SKM-1 treated with dmso at 0.1 percent for 144 hours (cell line): ENCODE results near the gene CTDNEP1.
A peak's percentile ranks its signal among the peaks of the same experiment; 100 is the strongest.
"Not testable (repeated sequence)": the region's sequence is repeated elsewhere in the genome, so short reads cannot be mapped to it uniquely, and the experiment has no call there.

Source experiments
- DNase-seq: peaks from one replicate; lab custom pipeline; 2025; ENCODE audit not compliant: unreplicated experiment; lab: John Stamatoyannopoulos, UW

Gene CTDNEP1

DNA sequence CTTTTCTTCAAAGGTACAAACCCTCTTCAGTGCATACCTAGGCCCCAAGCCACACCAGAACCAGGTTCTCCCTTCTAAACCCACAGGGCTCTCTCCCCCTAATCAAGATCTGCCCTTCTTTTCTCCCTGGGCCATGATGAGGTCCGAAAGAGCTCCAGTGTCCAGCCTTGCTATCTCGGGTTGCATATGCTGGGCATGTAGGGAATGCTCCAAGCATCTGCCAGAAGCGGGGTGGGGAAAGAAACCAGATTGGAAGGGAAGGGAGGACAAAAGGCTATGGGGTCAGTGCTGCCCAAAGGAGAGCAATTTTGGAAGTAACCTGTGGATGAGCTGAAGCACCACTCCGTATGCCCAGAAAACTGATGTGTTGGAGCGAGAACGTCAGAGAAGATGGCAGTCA, 2.3 kb downstream of the CTDNEP1 start:
- DNase-seq = no peak

DNA sequence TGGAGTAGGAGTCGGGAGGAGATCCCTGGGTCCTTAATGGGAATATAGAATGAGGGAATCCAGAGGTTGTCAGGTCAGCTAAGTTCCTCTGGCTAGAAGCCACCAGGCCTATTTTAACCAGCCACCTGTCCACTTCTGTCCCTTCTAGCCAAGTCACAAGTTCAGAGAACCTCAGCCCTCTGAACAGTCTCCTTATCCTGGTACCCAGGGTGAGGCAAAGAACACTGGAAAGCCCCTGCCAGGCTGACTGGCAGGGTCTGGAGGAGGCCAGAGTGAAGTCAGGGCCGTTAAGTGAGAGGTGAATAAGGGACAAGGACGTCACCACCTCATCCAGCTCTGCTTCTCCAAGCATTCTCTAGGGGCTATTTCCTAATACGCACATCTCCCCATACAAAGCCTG, 2.7 kb downstream of the CTDNEP1 start:
- DNase-seq = no peak

DNA sequence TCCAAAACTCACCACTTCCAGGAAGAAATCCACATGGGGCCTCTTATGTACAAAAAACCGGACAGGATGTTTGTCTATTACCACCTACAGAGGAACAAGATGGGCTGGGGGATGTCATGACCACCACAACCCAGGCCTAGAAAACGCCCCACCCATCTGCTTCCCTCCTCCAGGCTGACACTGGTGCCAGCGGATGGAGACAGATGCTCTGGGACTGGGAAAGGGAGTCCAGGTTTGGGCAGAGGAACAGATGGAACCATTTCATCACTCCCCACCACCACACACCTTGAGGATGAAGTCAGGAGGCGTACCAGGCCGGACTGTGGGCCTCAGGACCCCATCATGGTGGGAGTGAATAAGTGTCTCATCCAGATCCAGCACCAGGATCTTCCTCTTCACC, 4.8 kb downstream of the CTDNEP1 start:
- DNase-seq = no peak

DNA sequence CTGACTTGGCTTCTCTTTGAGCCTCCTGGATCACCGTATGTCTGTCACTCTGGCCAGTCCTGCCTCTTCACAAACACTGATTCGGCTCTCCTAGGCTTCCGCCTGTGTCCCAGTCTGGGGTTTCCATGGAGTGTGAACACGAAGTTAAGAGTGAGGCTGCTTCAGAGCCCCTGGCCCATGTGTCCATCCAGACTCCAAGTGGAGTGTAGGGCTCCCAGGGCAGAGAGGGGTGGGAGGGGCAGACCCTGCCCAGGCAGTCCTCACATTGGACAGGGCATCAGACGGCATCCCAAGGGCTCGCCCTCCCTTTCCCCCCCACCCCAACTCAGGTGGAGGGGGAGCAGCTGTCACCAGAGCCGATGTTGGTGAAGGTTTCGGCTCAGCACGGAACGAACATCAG, 7.7 kb downstream of the CTDNEP1 start:
- not testable (repeated sequence) for DNase-seq

DNA sequence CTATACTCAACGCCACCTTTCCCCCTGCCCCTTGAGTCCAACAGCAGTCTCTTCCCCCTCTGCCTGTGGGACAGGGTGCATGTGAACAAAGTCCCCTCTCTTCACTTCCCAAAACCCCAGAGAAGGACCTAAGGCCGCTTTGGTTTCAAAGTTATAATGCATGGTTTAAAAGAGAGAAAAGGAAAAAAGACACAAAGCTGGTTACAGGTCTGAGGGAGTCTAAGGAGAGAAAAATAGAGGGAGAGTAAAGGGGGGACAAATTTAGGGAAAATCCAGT, 8.1 kb downstream of the CTDNEP1 start:
- DNase-seq = no peak

DNA sequence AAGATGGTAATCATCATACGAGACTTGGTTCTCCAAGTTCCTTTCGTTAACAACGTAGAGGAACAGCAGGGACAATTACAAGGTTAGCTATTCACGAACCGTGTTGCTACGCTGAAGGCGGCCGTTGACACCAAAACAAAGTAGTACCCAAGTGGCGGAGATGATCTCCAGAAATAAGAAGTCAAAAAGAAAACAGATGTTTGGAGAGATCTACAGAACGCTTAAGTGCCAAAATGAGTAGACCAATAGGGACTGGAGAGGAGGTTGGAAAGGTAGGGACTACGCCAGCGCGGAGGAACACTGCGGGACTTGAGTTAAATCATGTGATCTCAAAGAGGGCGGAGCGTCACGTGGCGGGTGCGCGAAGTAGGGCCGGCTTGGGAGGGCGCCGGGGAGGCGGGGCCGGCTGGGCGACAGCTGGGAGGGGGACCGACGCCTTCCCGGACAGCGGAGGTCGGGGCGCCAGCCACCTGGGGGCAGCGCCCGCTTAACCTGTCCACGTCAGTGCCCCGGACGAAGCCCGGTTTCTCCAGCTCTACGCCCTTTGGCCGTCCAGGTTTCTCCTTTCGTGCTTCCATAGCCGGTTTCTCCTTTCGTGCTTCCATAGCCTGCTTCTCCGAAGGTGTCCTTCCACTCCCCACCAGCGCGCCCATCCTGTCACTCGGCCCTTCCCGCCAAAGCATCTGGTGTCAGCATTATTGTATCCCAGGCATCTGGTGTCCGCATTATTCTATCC, 8.6 kb downstream of the CTDNEP1 start:
- peak; percentile 57 for DNase-seq

DNA sequence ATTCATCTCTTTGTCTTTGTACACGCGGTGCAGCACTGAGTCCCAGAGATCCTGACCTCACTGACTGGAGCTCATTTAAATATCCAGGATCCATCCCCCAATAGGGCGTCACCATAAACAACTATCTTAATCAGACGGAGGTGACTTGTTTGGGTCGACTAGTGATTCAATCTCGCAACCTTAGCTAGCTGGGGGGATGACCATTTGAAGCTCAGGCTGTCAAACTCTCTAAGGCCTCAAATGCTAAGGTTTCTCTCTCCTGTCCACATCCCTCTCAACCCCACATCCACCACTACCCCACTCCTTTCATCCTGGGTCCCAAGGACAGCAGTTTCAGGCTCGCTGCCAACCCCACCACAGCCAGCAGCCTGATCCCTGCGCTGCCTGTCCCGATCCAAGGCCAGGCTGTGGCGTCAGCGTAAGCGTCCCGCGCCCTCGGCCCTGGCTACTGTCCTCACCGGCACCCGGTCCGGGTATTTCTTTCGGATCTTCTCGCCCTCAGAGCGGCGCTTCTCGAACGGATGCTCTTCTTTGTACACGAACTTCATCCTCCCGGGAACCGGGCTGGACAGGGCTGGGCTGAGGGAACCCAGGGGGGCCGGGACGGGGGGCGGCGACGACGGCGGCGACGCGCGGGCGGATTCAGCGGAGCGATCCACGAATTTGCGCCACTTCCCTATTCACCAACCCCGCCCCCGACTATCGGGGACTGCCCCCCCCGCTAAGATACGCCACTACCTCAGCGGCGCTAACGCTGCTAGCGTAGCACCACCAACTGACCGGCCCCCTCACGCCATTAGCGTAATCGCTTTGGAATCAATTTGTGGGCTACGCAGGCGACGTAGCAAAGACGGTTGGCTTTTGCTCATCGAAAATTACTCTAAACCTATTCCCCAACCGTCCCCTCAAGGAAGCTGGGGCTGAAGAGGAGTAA, 9.5 kb downstream of the CTDNEP1 start, which contains the start of gene GABARAP:
TSS of gene GABARAP (minus strand) at position 667 of the 934 bp plus-strand sequence. CDS start at position 548, 119 bp downstream.
- DNase-seq = peak; percentile 33

DNA sequence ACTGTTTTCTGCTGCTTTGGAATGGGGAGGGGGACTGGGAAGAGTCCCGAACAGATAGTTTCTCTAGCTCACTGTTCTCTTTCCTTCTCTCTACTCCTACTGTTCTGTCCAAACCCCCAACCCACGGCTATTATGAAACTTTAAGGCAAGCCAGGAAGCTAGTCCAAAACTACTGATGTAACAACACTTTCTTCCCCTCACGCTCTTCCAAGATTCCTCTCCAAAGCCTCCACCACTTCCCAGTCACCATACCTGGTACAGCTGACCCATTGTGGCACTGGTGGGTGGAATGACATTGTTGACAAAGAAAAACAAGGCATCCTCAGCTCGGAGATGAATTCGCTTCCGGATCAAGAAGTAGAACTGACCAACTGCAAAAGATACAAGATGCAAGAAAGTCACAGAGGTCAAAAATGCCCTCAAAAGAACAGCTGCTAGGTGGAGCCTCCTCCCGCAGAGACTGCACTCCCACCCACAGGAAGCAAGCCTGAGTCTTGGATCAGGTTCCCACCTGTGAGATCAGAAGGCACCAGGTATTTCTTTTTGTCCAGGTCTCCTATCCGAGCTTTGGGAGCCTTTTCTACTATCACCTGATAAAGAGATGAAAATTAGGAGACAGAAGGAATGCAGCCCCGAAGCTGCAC, 10.3 kb downstream of the CTDNEP1 start:
- no peak for DNase-seq

DNA sequence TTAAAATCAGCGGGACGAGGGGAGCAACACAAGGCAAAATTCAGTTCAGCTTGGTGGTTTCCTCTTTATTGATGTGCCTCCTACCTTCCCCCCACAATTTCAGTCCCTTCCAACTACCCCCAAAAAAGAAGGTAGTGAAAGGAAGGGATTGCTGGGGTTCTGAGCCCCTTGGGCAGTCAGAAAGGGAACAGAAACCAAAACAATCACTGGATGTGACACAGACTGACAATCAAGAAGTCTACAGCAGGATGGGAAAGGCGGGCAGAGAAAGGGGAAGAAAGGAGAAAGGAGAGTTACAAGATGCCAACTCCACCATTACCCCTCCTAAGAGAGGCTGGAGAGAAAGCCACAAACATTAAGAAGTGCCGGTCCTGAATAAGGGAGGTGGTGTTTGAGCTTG, 11.2 kb downstream of the CTDNEP1 start:
- no peak for DNase-seq

DNA sequence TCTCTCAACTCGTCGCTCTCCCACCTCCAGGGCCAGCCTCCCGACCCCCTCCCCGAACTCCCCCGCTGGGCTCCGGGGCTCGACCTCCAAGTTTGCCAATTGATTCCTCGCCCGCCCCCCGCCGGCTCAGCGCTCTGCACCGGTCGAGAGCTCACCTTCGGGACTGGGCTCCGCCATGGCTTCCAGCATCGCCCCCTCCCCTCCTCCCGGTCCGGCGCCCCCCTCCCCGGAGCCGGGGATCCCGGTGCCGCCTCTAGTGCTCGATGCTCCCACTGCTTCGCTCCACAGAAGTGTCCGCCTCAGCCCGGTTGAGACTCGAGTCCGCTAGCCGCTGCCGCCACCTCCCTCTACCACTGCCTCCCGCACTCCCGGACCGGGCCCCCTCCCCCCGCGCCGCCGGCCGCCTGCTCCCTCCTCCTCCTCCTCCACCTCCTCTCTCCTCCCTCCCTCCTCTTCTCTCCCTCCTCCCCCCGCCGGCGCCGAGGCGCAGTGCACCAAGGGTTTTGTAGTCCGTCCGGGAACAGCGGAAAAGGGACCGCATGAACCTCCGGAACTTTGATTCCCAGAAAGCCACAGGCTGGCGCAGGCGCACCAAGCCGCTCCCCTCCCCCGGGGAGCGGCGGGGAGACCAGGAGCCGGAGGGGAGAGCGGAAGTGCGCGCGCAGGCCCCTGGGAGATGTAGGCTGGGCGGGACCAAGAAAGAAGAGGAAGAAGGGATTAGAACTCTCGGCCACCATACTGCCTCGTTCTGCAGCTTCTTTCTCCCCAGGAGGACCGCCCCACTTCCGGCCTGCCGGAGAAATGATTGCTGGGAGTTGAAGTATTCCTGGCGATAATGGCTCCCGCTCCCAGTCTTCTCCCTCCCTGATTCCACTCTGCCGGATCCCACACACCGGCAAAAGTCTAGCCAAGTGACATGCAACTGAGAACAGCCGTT, 12.2 kb downstream of the CTDNEP1 start, which contains the start of gene PHF23:
TSS of gene PHF23 (minus strand) at position 367 of the 937 bp plus-strand sequence. CDS start at position 189, 178 bp downstream.
- peak; percentile 86 for DNase-seq

DNA sequence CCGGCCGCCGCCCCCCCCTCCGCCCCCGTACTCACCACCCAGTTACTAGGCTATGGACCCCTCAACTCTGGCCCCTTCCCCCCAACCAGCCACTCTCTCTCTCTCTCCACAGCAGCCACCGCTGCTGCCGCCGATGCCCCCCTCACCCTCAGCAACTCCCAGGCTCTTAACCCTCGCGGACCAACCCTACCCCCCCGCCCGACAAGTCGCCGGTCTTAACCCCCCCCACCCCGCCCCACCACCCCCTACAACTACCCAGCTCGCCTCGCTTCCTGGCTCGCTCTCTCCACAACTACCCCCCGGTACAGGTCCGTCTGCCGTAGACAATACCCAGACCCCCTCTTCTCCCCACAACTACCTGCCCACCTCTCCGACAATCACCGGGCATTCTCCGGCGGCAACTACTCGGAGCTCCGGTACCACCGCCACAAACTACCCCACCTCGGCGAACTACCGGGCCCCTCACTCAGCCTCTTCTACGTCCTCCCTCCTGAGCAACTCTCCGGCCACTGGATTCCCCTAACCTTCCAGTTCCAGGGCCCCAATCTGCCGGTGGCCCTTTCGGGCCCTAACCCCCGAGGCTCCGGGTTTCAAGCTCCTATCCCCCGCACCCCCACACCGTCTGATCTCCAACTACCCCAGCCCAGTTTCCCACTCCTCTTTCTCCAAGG, 13.0 kb downstream of the CTDNEP1 start:
- no peak for DNase-seq

DNA sequence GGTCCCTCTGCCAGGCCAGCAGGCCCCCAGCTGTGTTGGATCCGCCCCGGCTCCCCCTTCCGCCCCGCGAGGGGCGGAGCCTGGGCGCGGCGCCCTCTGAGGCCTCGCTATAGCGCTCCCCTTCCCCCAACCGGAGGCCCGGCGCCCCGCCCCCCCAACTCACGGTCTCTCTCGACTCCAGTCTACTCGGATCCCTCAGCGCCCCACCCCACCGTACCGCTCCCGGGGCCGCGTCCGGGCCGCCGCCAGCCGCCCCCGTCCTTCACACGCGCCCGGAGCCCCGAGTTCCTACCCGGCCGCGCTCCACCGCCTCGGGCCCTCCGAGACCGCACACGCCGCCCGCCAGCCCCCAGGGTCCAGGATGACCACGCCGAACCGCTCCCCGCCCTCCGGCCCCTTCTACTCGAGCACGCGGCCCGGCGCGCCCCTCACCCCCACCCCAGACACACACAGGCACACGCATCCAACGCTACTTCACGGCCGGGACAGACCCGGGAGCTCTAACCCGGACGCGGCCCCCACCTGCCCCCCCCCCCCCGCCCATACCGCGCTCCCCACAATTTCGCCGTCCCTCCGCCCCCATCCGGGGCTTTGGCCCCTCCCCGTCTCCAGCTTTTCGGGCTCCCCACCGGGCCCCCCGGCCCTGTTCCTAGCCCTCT, 13.6 kb downstream of the CTDNEP1 start:
- DNase-seq = no peak

DNA sequence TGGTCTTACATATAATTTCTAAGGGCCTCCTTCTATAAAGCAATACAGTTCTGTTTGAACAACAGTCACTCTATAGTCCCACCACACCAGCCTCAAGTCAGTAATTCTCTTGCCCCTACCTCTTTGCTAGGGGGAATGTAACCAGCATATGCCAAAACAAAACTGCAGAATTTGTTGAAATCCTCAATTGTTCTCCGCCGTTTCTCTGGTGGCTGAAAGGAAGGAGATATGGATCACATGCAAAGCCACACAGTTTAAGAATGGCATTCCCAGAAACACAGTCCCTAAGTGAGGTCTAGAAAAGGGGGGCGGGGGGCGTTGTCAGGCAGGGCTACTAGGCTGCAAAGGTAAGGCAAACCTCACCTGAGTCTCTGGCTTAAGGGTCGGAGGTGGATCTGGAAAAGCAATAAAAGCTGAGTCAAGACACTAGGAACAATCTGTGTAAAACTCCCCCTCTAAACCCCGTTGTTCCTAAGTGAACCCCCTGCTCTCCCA, 14.2 kb downstream of the CTDNEP1 start:
- DNase-seq = no peak

DNA sequence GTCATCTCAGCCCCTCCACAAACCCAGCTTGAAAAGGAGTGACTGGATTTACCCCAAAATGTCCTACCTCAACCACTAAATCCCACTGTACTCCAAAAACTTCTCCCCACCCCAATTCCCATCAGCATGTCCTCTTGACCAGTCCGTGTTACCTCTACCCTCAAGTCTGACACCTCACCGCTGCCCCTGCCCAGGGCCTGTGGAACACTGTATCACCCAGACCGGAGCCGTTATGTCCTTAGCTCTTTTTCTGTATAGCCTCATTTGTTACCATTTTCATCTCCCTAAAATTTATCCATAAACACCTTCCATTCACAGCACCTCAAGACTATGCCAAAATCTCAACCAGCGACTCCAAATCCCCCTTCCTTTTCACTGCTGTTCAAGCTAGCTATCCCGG, 14.7 kb downstream of the CTDNEP1 start:
- no peak for DNase-seq

DNA sequence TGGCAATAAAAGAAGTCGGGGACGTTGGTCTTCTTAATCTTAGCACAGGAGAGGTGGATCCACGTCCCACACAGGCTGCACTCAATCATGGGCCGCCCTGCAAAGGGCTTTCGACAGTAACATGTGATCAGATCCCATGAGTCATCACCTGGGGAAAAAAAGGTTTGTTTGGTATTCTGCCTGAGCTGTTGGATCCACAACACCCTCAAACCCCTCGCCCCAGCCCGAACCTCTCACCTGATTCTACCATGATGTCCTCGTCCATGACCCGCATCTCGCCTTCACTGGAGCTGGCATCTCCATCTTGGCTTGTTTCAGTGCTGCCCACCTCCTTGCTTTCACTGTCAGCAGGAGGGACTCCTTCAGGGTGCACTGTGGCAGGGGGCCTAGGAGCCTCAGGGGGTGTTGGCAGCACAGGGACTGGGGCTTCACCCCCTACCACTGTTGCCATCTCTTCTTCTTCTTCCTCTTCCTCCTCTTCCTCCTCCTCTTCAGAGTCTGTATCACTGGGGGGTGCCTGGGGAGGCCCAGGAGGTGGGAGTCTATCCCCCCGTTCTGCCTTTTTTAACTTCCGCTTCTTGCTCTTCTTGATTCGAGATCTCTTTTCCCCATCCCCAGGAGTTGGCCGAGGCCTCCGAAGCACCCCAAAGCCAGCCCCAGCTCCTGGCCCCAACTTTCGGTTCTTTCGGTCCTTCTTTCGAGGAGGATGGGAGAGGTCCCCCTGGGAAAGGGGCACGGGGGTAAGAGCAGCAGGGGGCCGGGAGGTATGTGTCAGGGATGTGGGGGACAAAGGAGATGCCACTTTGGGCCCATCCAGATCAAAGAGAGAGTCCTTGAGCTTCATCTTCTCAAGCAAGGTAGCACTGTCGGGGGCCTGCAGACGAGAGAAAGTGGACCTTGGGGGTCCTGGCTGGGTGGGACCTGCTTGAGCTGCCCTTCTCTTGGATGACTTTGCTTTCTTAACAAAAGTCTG, 15.6 kb downstream of the CTDNEP1 start:
- DNase-seq = no peak

DNA sequence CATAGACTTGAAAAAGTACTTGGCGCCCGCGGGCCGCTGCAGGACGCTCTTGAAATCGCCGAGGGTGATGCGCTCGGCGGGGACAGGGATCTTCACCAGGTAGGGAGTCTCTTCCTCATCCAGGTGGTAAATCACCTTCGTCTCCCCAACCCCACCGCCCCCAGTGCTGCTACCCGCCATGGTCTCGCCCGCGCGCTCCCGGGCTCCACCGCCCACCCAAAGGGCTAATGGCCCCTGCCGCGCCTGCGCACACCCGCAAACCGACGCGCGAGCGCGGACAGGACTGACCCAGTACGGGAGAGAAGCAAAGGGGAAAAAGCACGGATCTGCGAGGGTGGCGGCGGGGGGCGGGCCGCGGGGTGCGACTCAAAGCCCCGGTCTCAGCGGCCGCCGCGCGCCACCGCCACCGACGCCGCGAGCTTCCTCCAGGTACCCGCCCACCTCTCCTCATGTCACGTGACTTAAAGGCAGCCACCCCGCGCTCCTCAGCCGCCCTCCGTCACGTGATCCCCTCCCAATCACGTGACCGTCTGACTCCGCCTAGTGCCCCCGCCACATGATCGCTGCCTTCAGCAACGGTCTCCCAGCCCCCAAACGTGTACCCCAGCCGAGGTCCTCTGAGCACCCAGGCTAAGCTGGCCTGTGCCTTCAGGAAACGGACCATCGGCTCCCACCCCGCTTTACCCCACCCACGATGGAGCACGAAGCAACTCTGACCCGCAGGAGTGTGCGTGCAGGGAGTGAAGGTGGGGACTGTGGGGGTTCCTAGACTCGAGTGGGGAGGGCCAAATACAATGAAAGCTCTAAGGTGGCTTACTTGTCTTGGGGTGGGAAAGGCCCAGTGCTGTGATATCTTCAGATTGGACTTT, 17.2 kb downstream of the CTDNEP1 start, which contains the start of gene DVL2:
TSS of gene DVL2 (minus strand) at position 435 of the 869 bp plus-strand sequence. CDS start at position 180, 255 bp downstream.
- DNase-seq = peak; percentile 85

DNA sequence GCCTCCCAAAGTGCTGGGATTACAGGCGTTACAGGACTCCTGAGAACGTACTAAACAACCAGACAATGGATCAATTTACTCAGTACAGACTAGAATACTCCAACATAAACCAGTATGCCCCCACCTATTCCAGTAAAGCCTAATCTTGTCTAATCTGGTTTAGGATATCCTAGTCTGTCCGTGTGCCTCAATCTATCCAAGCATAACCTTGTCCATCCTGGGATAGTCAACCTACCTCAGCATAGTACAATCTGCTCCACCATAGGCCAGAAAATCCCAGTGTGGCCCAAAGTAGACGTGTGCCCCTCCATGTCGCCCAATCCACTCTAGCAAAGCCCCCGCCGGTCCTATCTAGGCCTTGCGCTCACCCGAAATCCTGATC, 17.8 kb downstream of the CTDNEP1 start:
- DNase-seq = no peak
